ENCODE results near the gene STK32A. TPM values are rescaled to one million over a fixed set of nuclear protein-coding genes. Genes with fewer than 3 reads are reported as not detected.

STK32A gene
- total and polyA plus RNA-seq, 2 donors (not counting 1 experiment from before 2014, with no cell fraction given) = not detected

- TF ChIP-seq EZH2 (IDR thresholded peaks at IDR 0.05; ENCODE audit: borderline replicate concordance, insufficient read depth, low read depth, low read length, poor library complexity, severe bottlenecking) = no peak
- TF ChIP-seq, protein P1, sequence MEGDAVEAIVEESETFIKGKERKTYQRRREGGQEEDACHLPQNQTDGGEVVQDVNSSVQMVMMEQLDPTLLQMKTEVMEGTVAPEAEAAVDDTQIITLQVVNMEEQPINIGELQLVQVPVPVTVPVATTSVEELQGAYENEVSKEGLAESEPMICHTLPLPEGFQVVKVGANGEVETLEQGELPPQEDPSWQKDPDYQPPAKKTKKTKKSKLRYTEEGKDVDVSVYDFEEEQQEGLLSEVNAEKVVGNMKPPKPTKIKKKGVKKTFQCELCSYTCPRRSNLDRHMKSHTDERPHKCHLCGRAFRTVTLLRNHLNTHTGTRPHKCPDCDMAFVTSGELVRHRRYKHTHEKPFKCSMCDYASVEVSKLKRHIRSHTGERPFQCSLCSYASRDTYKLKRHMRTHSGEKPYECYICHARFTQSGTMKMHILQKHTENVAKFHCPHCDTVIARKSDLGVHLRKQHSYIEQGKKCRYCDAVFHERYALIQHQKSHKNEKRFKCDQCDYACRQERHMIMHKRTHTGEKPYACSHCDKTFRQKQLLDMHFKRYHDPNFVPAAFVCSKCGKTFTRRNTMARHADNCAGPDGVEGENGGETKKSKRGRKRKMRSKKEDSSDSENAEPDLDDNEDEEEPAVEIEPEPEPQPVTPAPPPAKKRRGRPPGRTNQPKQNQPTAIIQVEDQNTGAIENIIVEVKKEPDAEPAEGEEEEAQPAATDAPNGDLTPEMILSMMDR (IDR thresholded peaks at IDR 0.05) = no peak
- Mint-ChIP-seq H3K27me3 (no peaks in the 10 kb centered on the region), H3K4me3 (no peak overlapping the region), H3K27ac (no peak overlapping the region), H3K9me3 (ENCODE audit: insufficient read depth) (no peaks in the 10 kb centered on the region), H3K4me1 (no peaks in the 10 kb centered on the region)
- H3K79me2 ChIP-seq (ENCODE audit: control insufficient read depth, insufficient read depth, low read length) = no peaks in the 10 kb centered on the region
- H4K20me1 ChIP-seq (ENCODE audit: control insufficient read depth, insufficient read depth, low read length, poor library complexity, severe bottlenecking) = no peaks in the 10 kb centered on the region
- no peak overlapping the region for H2AFZ ChIP-seq (ENCODE audit: insufficient read depth, low read depth, low read length, poor library complexity, severe bottlenecking)
- ChIA-PET CTCF (no interaction called here), POLR2A (no interaction called here)
- no peaks in the 10 kb centered on the region for H3K9me3 ChIP-seq (ENCODE audit: control extremely low read depth in 1 of 3, control insufficient read depth in 2 of 3, insufficient read depth in 1 of 3, low read length in 2 of 3)
- H3K4me1 ChIP-seq (ENCODE audit: control insufficient read depth in 2 of 2, insufficient read depth in 2 of 2, low read length in 2 of 2) = no peaks in the 10 kb centered on the region
- intact Hi-C loops (cut with micrococcal nuclease) = no loop called here
- DNase-seq = no peak
- H3K4me2 ChIP-seq (replicated peaks; ENCODE audit: low read depth, low read length, poor library complexity, severe bottlenecking) = no peak overlapping the region
- no peak overlapping the region for H3K4me3 ChIP-seq (ENCODE audit: control extremely low read depth in 1 of 5, extremely low read depth in 1 of 5, insufficient read depth in 1 of 5, low read depth in 2 of 5, low read length in 4 of 5)
- peaks cover 0 to 3% (median 0%) of the 10 kb centered on the region in 4 experiments for H3K27me3 ChIP-seq (replicated peaks in 1 of 4; ENCODE audit: control extremely low read depth in 1 of 4, control insufficient read depth in 3 of 4, insufficient read depth in 4 of 4, low read length in 3 of 4)
- ATAC-seq (ENCODE audit: low read depth) = no peak
- no peak overlapping the region for H3K27ac ChIP-seq (ENCODE audit: low read length in 2 of 2)
- no peaks in the 10 kb centered on the region for H3K36me3 ChIP-seq (replicated peaks in 1 of 2; ENCODE audit: control extremely low read depth in 1 of 2, control insufficient read depth in 1 of 2, extremely low read depth in 1 of 2, insufficient read depth in 2 of 2, low read length in 1 of 2)
- WGBS (ENCODE audit: insufficient coverage) = 89% methylated on average over 2 of the region's 2 CpGs
- no peak overlapping the region for H3K9ac ChIP-seq (ENCODE audit: low read length)
Observed at GRCh38 chr5:147204576-147204975, 30.2 kb upstream of the STK32A start.

DNA sequence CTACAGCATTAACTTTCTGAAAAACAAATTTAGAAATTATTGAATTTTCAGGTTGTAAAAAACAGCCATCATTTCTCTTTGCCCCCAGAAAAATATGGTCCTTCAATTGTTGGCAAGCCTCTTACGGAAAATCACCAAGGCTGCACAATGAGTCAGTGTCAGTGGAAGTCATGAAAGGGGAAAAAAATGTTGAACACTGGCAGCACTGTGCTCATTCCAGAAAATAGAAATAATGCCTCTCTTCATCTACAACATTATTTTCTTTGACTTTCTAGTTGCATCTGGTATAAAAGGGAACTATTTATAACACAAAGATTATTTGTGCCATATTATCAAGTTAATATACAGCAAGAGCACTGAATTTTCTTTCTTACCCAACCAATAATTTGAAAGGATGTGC lies 26.7 kb upstream of the STK32A start:
- WGBS (ENCODE audit: insufficient coverage) = no CpG with 5 or more reads among the region's 1 CpG
- no peaks in the 10 kb centered on the region for H3K27me3 ChIP-seq (replicated peaks in 1 of 4; ENCODE audit: control extremely low read depth in 1 of 4, control insufficient read depth in 3 of 4, insufficient read depth in 4 of 4, low read length in 3 of 4)
- H3K9me3 ChIP-seq (ENCODE audit: control extremely low read depth in 1 of 3, control insufficient read depth in 2 of 3, insufficient read depth in 1 of 3, low read length in 2 of 3) = no peaks in the 10 kb centered on the region
- no peak overlapping the region for H3K4me3 ChIP-seq (ENCODE audit: control extremely low read depth in 1 of 5, extremely low read depth in 1 of 5, insufficient read depth in 1 of 5, low read depth in 2 of 5, low read length in 4 of 5)
- H3K4me1 ChIP-seq (ENCODE audit: control insufficient read depth in 2 of 2, insufficient read depth in 2 of 2, low read length in 2 of 2) = no peaks in the 10 kb centered on the region
- H3K4me2 ChIP-seq (replicated peaks; ENCODE audit: low read depth, low read length, poor library complexity, severe bottlenecking) = no peak overlapping the region
- H3K27ac Mint-ChIP-seq = no peak overlapping the region
- TF ChIP-seq, protein P1 (IDR thresholded peaks at IDR 0.05) = no peak
- no peak for TF ChIP-seq EZH2 (IDR thresholded peaks at IDR 0.05; ENCODE audit: borderline replicate concordance, insufficient read depth, low read depth, low read length, poor library complexity, severe bottlenecking)
- no peaks in the 10 kb centered on the region for H4K20me1 ChIP-seq (ENCODE audit: control insufficient read depth, insufficient read depth, low read length, poor library complexity, severe bottlenecking)
- ChIA-PET POLR2A (no interaction called here), CTCF (interaction anchor here (0.7 kb wide), 1 partner anchor 62 kb away, joined by 3 read pairs; no protein-coding TSS in a partner anchor)
- intact Hi-C loops (cut with micrococcal nuclease) = no loop called here
- no peaks in the 10 kb centered on the region for H3K79me2 ChIP-seq (ENCODE audit: control insufficient read depth, insufficient read depth, low read length)
- no peak overlapping the region for H3K4me3 Mint-ChIP-seq
- H3K27ac ChIP-seq (ENCODE audit: low read length in 2 of 2) = no peak overlapping the region
- no peak overlapping the region for H3K9ac ChIP-seq (ENCODE audit: low read length)
- no peaks in the 10 kb centered on the region for H3K27me3 Mint-ChIP-seq
- ATAC-seq (ENCODE audit: low read depth) (no peak), DNase-seq (no peak)
- no peaks in the 10 kb centered on the region for H3K4me1 Mint-ChIP-seq
- no peaks in the 10 kb centered on the region for H3K36me3 ChIP-seq (replicated peaks in 1 of 2; ENCODE audit: control extremely low read depth in 1 of 2, control insufficient read depth in 1 of 2, extremely low read depth in 1 of 2, insufficient read depth in 2 of 2, low read length in 1 of 2)
- H2AFZ ChIP-seq (ENCODE audit: insufficient read depth, low read depth, low read length, poor library complexity, severe bottlenecking) = no peak overlapping the region
- H3K9me3 Mint-ChIP-seq (ENCODE audit: insufficient read depth) = peaks cover 2% of the 10 kb centered on the region
